K562 (cell line): Measurements from ENCODE around the gene ZNF300. TPM values are rescaled to one million over a fixed set of nuclear protein-coding genes. Genes with fewer than 3 reads are reported as not detected.

Experiments used
- CAMTA2 ChIP-seq: fragments of 250-450 bp; sonication (Bioruptor Pico); conservative IDR thresholded peaks from 2 replicates; pipeline ENCODE4 v1.5.1; 2022
- CREB1 ChIP-seq, 2 experiments: sonication (generic) in 1 of 2; formaldehyde crosslinking in 1 of 2; IDR thresholded peaks; 2 replicates each; pipeline versions ENCODE4 v1.6.1 to v1.8.0; 2012 to 2022; ENCODE audit warnings: inconsistent platforms in 1 of 2, mild to moderate bottlenecking in 1 of 2, missing genetic modification reagents in 1 of 2, moderate library complexity in 1 of 2
- EP400 ChIP-seq: fragments of 450-650 bp; IDR thresholded peaks from 2 replicates; pipeline ENCODE4 v1.6.1; 2017; ENCODE audit warnings: antibody characterized with exemption, mild to moderate bottlenecking, moderate library complexity
- HDAC3 ChIP-seq: fragments of 450-650 bp; IDR thresholded peaks from 2 replicates; pipeline ENCODE4 v1.6.1; 2018; ENCODE audit warnings: borderline replicate concordance, mild to moderate bottlenecking, moderate library complexity; ENCODE audit not compliant: partially characterized antibody
- MCM5 ChIP-seq: fragments of 450-650 bp; IDR thresholded peaks from 2 replicates; pipeline ENCODE4 v1.6.1; 2016; ENCODE audit warnings: low read depth
- MED1 ChIP-seq: sonication (generic); formaldehyde crosslinking; IDR thresholded peaks from 2 replicates; pipeline ENCODE4 v1.8.1; 2023; ENCODE audit warnings: missing genetic modification reagents, borderline replicate concordance
- RBM22 ChIP-seq: fragments of 200-400 bp; formaldehyde crosslinking; IDR thresholded peaks from 2 replicates; pipeline ENCODE4 v1.6.1; 2018; ENCODE audit warnings: low read length, low read depth; ENCODE audit not compliant: poor library complexity, severe bottlenecking
- TEAD1 ChIP-seq, 2 experiments: fragments of 450-650 bp in 1 of 2; sonication (generic) in 1 of 2; formaldehyde crosslinking; IDR thresholded peaks; 2 replicates each; pipeline versions ENCODE4 v1.4.0 to v1.8.0; 2020 to 2022; ENCODE audit warnings: mild to moderate bottlenecking in 2 of 2, missing genetic modification reagents in 1 of 2
- ZNF76 ChIP-seq: fragments of 250-450 bp; sonication (Bioruptor Pico); IDR thresholded peaks from 2 replicates; pipeline ENCODE4 v1.4.0; 2020; ENCODE audit warnings: mild to moderate bottlenecking, moderate library complexity, borderline replicate concordance
- polyA plus RNA-seq, 8 experiments: library from polyadenylated mRNA; depleted of rRNA in 4 of 8; stranded (reverse) in 5 of 8; unstranded in 3 of 8; fragments of >200 nt; fragmentation: Nextera tagmentation in 2 of 8; fragmentation: Illumina TruSeq in 1 of 8; extraction: Ambion mirVana in 2 of 8; extraction: Trizol in 1 of 8; gene quantifications; 2 replicates each; pipeline versions ENCODE4 v1.2.1 to v1.2.3, GENCODE V29; 2011 to 2014; ENCODE audit warnings: inconsistent platforms in 1 of 8, missing spikeins in 1 of 8
- total RNA-seq, 7 experiments: library from RNA; depleted of rRNA in 6 of 7; stranded (reverse); fragments of >200 nt in 6 of 7; fragmentation: Illumina TruSeq in 2 of 7; extraction: Trizol in 2 of 7; gene quantifications; 2 replicates each; pipeline versions ENCODE4 v1.2.1 to v1.2.3, GENCODE V29; 2011 to 2021; ENCODE audit warnings: low replicate concordance in 1 of 7
- TF ChIP-seq, protein P1 (sequence below): sonication (generic); formaldehyde crosslinking; IDR thresholded peaks from 2 replicates; pipeline ENCODE4 v1.8.0; 2022; ENCODE audit warnings: mild to moderate bottlenecking, missing genetic modification reagents, borderline replicate concordance
- TF ChIP-seq, protein P2 (sequence below): sonication (generic); formaldehyde crosslinking; IDR thresholded peaks from 2 replicates; pipeline ENCODE4 v1.9.0; 2022; ENCODE audit warnings: mild to moderate bottlenecking, missing genetic modification reagents
- TF ChIP-seq, protein P3 (sequence below): sonication (generic); formaldehyde crosslinking; IDR thresholded peaks from 2 replicates; pipeline ENCODE4 v1.8.0; 2022; ENCODE audit warnings: missing genetic modification reagents, mild to moderate bottlenecking, borderline replicate concordance
- TF ChIP-seq, protein P4 (sequence below): fragments of 150-350 bp; IDR thresholded peaks from 2 replicates; pipeline ENCODE4 v1.6.1; 2014; ENCODE audit warnings: low read depth, mild to moderate bottlenecking, low read length, borderline replicate concordance

The ZNF300 gene
- total and polyA plus RNA-seq, 9 of the 15 experiments (the other 6 are each of a cell fraction or from before 2014, with no cell fraction given), result 4.4 to 13.2 (median 11.1) TPM

DNA sequence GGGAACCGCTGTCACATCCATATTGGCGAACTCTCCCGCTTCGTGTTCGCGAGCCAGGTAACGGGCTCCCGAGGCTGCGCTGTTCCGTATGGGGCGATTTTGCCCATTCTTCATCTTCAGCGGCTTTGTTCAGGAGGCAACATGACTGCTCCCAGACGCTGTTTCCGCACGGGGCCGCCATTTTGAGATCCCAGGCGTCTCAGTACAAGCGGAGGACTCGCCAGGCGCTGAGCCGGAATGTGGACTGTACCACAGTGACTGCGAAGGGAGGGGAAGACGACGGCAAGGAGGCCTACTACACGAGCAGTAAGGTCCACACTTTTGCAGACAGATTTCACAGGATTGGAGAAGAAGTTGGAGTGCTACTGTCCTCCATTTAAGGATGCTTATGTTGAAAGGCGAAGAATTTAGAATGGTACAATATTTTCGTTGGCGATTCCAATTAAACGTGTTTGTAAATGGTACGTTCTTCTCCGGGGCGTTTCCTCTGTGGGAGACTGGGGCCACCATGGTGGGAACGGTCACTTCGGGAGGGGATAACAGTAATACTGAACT is 41.6 kb upstream of the ZNF300 start (continued):
- TF ChIP-seq, protein P1, sequence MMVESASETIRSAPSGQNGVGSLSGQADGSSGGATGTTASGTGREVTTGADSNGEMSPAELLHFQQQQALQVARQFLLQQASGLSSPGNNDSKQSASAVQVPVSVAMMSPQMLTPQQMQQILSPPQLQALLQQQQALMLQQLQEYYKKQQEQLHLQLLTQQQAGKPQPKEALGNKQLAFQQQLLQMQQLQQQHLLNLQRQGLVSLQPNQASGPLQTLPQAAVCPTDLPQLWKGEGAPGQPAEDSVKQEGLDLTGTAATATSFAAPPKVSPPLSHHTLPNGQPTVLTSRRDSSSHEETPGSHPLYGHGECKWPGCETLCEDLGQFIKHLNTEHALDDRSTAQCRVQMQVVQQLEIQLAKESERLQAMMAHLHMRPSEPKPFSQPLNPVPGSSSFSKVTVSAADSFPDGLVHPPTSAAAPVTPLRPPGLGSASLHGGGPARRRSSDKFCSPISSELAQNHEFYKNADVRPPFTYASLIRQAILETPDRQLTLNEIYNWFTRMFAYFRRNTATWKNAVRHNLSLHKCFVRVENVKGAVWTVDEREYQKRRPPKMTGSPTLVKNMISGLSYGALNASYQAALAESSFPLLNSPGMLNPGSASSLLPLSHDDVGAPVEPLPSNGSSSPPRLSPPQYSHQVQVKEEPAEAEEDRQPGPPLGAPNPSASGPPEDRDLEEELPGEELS (CRISPR knock-in tag), result no peak
- TF ChIP-seq RBM22, result no peak
- TF ChIP-seq, protein P2, sequence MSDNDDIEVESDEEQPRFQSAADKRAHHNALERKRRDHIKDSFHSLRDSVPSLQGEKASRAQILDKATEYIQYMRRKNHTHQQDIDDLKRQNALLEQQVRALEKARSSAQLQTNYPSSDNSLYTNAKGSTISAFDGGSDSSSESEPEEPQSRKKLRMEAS (CRISPR knock-in tag), result no peak
- TF ChIP-seq, protein P3, sequence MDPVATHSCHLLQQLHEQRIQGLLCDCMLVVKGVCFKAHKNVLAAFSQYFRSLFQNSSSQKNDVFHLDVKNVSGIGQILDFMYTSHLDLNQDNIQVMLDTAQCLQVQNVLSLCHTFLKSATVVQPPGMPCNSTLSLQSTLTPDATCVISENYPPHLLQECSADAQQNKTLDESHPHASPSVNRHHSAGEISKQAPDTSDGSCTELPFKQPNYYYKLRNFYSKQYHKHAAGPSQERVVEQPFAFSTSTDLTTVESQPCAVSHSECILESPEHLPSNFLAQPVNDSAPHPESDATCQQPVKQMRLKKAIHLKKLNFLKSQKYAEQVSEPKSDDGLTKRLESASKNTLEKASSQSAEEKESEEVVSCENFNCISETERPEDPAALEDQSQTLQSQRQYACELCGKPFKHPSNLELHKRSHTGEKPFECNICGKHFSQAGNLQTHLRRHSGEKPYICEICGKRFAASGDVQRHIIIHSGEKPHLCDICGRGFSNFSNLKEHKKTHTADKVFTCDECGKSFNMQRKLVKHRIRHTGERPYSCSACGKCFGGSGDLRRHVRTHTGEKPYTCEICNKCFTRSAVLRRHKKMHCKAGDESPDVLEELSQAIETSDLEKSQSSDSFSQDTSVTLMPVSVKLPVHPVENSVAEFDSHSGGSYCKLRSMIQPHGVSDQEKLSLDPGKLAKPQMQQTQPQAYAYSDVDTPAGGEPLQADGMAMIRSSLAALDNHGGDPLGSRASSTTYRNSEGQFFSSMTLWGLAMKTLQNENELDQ (CRISPR knock-in tag), result no peak
- TF ChIP-seq TEAD1 (CRISPR knock-in tag; IDR thresholded peaks at IDR 0.05), result peak; percentile 56 to 59; a peak in 3 of 4 replicates
- no peak for TF ChIP-seq CAMTA2 (CRISPR knock-in tag)
- TF ChIP-seq ZNF76 (CRISPR knock-in tag), result no peak
- no peak for TF ChIP-seq MCM5
- no peak for TF ChIP-seq MED1 (CRISPR knock-in tag)
- no peak for TF ChIP-seq CREB1 (IDR thresholded peaks at IDR 0.05)
- TF ChIP-seq CREB1 (CRISPR knock-in tag; IDR thresholded peaks at IDR 0.05), result no peak
- TF ChIP-seq, protein P4, sequence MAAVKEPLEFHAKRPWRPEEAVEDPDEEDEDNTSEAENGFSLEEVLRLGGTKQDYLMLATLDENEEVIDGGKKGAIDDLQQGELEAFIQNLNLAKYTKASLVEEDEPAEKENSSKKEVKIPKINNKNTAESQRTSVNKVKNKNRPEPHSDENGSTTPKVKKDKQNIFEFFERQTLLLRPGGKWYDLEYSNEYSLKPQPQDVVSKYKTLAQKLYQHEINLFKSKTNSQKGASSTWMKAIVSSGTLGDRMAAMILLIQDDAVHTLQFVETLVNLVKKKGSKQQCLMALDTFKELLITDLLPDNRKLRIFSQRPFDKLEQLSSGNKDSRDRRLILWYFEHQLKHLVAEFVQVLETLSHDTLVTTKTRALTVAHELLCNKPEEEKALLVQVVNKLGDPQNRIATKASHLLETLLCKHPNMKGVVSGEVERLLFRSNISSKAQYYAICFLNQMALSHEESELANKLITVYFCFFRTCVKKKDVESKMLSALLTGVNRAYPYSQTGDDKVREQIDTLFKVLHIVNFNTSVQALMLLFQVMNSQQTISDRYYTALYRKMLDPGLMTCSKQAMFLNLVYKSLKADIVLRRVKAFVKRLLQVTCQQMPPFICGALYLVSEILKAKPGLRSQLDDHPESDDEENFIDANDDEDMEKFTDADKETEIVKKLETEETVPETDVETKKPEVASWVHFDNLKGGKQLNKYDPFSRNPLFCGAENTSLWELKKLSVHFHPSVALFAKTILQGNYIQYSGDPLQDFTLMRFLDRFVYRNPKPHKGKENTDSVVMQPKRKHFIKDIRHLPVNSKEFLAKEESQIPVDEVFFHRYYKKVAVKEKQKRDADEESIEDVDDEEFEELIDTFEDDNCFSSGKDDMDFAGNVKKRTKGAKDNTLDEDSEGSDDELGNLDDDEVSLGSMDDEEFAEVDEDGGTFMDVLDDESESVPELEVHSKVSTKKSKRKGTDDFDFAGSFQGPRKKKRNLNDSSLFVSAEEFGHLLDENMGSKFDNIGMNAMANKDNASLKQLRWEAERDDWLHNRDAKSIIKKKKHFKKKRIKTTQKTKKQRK, result no peak
- TF ChIP-seq EP400, result 0 out of 2 replicates have a peak, but pooled peaks have one; percentile 14
- TF ChIP-seq HDAC3, result no peak
